GM06990 (cell line): ENCODE data around the gene TRAFD1.

Source experiments
- DNase-seq: peaks from one replicate; pipeline ENCODE4 v3.0.0-alpha.2; 2011; ENCODE audit not compliant: insufficient read length; ENCODE audit errors: extremely low read depth
- H3K27me3 ChIP-seq: replicated peaks from 2 replicates; pipeline ENCODE4 v1.6.0; 2011; ENCODE audit warnings: low read length; ENCODE audit not compliant: control insufficient read depth, insufficient read depth
- H3K36me3 ChIP-seq: 2 replicates; pipeline ENCODE4 v1.5.1; 2011; ENCODE audit warnings: low read length; ENCODE audit not compliant: control insufficient read depth, insufficient read depth
- H3K4me3 ChIP-seq: replicated peaks from 2 replicates; pipeline ENCODE4 v1.5.1; 2011; ENCODE audit warnings: low read depth, mild to moderate bottlenecking, control low read depth, low read length
- TF ChIP-seq, protein P1 (sequence below): IDR thresholded peaks from 2 replicates; pipeline ENCODE4 v1.5.1; 2011; ENCODE audit warnings: low read length, control low read depth, mild to moderate bottlenecking, inconsistent platforms; ENCODE audit not compliant: insufficient read depth, poor library complexity, severe bottlenecking

TRAFD1 gene

GRCh38 chr12:112134731-112135130 is 9.4 kb downstream of the TRAFD1 start:
- TF ChIP-seq, protein P1, sequence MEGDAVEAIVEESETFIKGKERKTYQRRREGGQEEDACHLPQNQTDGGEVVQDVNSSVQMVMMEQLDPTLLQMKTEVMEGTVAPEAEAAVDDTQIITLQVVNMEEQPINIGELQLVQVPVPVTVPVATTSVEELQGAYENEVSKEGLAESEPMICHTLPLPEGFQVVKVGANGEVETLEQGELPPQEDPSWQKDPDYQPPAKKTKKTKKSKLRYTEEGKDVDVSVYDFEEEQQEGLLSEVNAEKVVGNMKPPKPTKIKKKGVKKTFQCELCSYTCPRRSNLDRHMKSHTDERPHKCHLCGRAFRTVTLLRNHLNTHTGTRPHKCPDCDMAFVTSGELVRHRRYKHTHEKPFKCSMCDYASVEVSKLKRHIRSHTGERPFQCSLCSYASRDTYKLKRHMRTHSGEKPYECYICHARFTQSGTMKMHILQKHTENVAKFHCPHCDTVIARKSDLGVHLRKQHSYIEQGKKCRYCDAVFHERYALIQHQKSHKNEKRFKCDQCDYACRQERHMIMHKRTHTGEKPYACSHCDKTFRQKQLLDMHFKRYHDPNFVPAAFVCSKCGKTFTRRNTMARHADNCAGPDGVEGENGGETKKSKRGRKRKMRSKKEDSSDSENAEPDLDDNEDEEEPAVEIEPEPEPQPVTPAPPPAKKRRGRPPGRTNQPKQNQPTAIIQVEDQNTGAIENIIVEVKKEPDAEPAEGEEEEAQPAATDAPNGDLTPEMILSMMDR = no peak
- H3K4me3 ChIP-seq = no peak overlapping the region
- H3K27me3 ChIP-seq = no peaks in the 10 kb centered on the region
- peaks cover 9% of the 10 kb centered on the region for H3K36me3 ChIP-seq
- DNase-seq = no peak

- TF ChIP-seq, protein P1 = no peak
- H3K27me3 ChIP-seq = no peaks in the 10 kb centered on the region
- no peak overlapping the region for H3K4me3 ChIP-seq
- peaks cover 21% of the 10 kb centered on the region for H3K36me3 ChIP-seq
- DNase-seq = no peak
Observed at GRCh38 chr12:112140728-112141127, 15.4 kb downstream of the TRAFD1 start.

GRCh38 chr12:112146123-112146522 is 20.8 kb downstream of the TRAFD1 start:
- TF ChIP-seq, protein P1 = no peak
- Histone ChIP-seq H3K36me3 (peaks cover 25% of the 10 kb centered on the region), H3K27me3 (no peaks in the 10 kb centered on the region), H3K4me3 (no peak overlapping the region)
- no peak for DNase-seq

GRCh38 chr12:112148031-112148513 is 22.7 kb downstream of the TRAFD1 start:
- DNase-seq = no peak
- Histone ChIP-seq H3K27me3 (no peaks in the 10 kb centered on the region), H3K36me3 (peaks cover 32% of the 10 kb centered on the region), H3K4me3 (no peak overlapping the region)
- TF ChIP-seq, protein P1 = no peak

DNA sequence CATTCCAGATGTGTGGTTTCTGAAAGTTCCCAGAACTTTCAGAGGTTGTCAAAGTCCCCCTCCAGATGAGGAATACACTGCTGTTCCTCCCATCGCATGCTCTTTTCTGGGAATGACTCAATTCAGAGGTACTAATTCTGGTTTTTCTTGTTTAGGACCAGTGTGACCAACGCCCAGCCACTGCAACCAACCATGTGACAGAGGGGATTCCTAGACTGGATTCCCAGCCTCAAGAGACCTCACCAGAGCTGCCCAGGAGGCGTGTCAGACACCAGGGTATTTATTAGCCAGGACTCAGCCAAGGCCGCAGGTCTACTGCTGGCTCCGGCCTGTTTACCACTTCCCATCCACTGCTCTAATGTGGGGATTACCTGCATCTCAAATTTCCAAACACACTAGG is 24.2 kb downstream of the TRAFD1 start:
- H3K36me3 ChIP-seq = peaks cover 40% of the 10 kb centered on the region
- no peak for DNase-seq
- no peaks in the 10 kb centered on the region for H3K27me3 ChIP-seq
- TF ChIP-seq, protein P1 = no peak
- H3K4me3 ChIP-seq = no peak overlapping the region
